Measurements from ENCODE around the gene DCBLD2. TPM values are rescaled to one million over a fixed set of nuclear protein-coding genes. Genes with fewer than 3 reads are reported as not detected.

The DCBLD2 gene
- total and polyA plus RNA-seq, 9 donors, result 13.5 to 58.7 (median 38.0) TPM

- H3K36me3 ChIP-seq, result no peaks in the 10 kb centered on the region
- TF ChIP-seq EP300 (IDR thresholded peaks at IDR 0.05) (no peak), POLR2A (IDR thresholded peaks at IDR 0.05) (no peak)
- TF ChIP-seq, protein P1, sequence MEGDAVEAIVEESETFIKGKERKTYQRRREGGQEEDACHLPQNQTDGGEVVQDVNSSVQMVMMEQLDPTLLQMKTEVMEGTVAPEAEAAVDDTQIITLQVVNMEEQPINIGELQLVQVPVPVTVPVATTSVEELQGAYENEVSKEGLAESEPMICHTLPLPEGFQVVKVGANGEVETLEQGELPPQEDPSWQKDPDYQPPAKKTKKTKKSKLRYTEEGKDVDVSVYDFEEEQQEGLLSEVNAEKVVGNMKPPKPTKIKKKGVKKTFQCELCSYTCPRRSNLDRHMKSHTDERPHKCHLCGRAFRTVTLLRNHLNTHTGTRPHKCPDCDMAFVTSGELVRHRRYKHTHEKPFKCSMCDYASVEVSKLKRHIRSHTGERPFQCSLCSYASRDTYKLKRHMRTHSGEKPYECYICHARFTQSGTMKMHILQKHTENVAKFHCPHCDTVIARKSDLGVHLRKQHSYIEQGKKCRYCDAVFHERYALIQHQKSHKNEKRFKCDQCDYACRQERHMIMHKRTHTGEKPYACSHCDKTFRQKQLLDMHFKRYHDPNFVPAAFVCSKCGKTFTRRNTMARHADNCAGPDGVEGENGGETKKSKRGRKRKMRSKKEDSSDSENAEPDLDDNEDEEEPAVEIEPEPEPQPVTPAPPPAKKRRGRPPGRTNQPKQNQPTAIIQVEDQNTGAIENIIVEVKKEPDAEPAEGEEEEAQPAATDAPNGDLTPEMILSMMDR (IDR thresholded peaks at IDR 0.05), result no peak
- H3K4me1 ChIP-seq (ENCODE audit: insufficient read depth), result peaks cover 2% of the 10 kb centered on the region
- 20 to 43% (median 43%) methylated on average over 2 of the region's 2 CpGs for WGBS, 3 donors
- H3K9me3 ChIP-seq, result no peaks in the 10 kb centered on the region
- DNase-seq, result no peak
- H3K4me3 ChIP-seq, result no peak overlapping the region
- H3K27ac ChIP-seq, result no peak overlapping the region
- intact Hi-C loops (cut with DNase I), result no loop called here
- no peaks in the 10 kb centered on the region for H3K27me3 ChIP-seq
Measured at GRCh38 chr3:98788651-98789050, 112.8 kb downstream of the DCBLD2 start.

DNA sequence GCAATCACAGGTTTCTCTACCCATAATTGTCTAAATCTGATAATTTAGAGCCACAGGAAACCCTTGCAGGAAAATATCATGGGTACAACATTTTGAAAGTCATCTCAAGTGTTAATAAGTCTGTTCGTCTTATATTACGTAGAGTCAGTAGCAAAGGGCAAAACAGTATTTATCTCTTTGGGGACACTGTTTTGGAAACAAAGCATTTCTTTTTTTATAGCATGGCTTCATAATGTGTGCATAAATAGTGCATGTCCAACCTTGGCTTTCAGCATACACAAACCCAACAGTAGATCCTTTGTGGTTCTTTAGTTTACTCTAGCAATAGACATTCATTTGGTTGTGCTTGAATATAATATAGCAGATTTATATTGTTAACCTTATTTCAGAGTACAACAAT, 114.3 kb downstream of the DCBLD2 start:
- Histone ChIP-seq H3K27me3 (no peaks in the 10 kb centered on the region), H3K4me1 (ENCODE audit: insufficient read depth) (peaks cover 2% of the 10 kb centered on the region), H3K9me3 (no peaks in the 10 kb centered on the region), H3K36me3 (no peaks in the 10 kb centered on the region), H3K4me3 (no peak overlapping the region), H3K27ac (no peak overlapping the region)
- TF ChIP-seq EP300 (IDR thresholded peaks at IDR 0.05) (no peak), POLR2A (IDR thresholded peaks at IDR 0.05) (no peak)
- TF ChIP-seq, protein P1 (IDR thresholded peaks at IDR 0.05), result no peak
- intact Hi-C loops (cut with DNase I), result no loop called here
- no peak for DNase-seq
- WGBS, 3 donors, result 29 to 46% (median 44%) methylated on average over 2 of the region's 2 CpGs

DNA sequence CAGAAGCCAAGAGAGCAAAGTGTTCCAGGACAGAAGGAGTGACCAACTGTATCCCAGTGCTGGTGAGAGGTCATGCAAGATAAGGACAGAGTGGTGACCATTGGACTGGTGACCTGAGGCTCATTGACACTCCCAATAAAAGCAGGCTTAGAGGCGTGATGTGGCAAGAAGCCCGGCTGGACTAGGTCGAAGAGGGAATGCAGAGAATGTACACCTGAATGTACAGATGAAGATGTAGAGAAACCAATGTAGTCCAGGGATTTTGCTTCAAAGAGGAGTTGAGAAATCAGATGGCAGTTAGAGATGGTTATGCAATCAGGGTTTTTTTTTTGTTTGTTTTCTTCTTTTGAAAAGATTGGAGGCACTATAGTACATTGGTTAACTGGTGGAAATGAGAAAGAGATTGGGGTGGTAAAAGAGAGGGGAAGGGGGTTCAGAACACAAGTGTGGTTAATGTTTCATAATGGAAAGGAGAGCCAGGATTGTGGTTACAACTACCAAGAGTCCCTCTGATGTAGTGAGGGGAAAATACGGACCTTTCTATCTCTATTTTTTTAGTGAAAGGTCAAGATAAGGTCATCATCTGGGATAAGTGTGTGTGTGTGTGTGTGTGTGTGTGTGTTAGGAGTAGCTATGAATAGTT, 115.0 kb downstream of the DCBLD2 start:
- peaks cover 2% of the 10 kb centered on the region for H3K4me1 ChIP-seq (ENCODE audit: insufficient read depth)
- WGBS, 3 donors, result 84 to 85% (median 85%) methylated on average over 4 of the region's 4 CpGs
- H3K4me3 ChIP-seq, result no peak overlapping the region
- no peaks in the 10 kb centered on the region for H3K9me3 ChIP-seq
- H3K27me3 ChIP-seq, result no peaks in the 10 kb centered on the region
- no peaks in the 10 kb centered on the region for H3K36me3 ChIP-seq
- intact Hi-C loops (cut with DNase I), result no loop called here
- no peak for DNase-seq
- no peak overlapping the region for H3K27ac ChIP-seq
- TF ChIP-seq, protein P1 (IDR thresholded peaks at IDR 0.05), result no peak

- no peak for TF ChIP-seq POLR2A (IDR thresholded peaks at IDR 0.05)
- TF ChIP-seq EP300 (IDR thresholded peaks at IDR 0.05), result no peak
- TF ChIP-seq, protein P1 (IDR thresholded peaks at IDR 0.05), result no peak
- no peak overlapping the region for H3K27ac ChIP-seq
- H3K4me1 ChIP-seq (ENCODE audit: insufficient read depth), result peaks cover 2% of the 10 kb centered on the region
- no peak for DNase-seq
- 36 to 93% (median 44%) methylated on average over 3 of the region's 3 CpGs for WGBS, 3 donors
- intact Hi-C loops (cut with DNase I), result no loop called here
- no peak overlapping the region for H3K4me3 ChIP-seq
- no peaks in the 10 kb centered on the region for H3K9me3 ChIP-seq
- no peaks in the 10 kb centered on the region for H3K36me3 ChIP-seq
- no peaks in the 10 kb centered on the region for H3K27me3 ChIP-seq
Measured at GRCh38 chr3:98784666-98785600, 116.6 kb downstream of the DCBLD2 start.
